ENCODE data around the gene CFAP161. TPM values are rescaled to one million over a fixed set of nuclear protein-coding genes. Genes with fewer than 3 reads are reported as not detected.

The CFAP161 gene
- polyA plus RNA-seq, 1 of the 3 experiments (the other 2 are of a cell fraction) = 0.03 TPM

GRCh38 chr15:81111018-81111417 lies 23.1 kb upstream of the CFAP161 start:
- no peaks in the 10 kb centered on the region for H3F3A ChIP-seq (replicated peaks; ENCODE audit: insufficient read depth)
- ChIA-PET CTCF (interaction anchor here (1.0 to 20.1 kb wide), 4 partner anchors 17 to 156 kb away, joined by 3 to 451 read pairs (median 10); no protein-coding TSS in a partner anchor), POLR2A (interaction anchor here (1.2 kb wide), 1 partner anchor 13 kb away, joined by 3 read pairs; no protein-coding TSS in a partner anchor)
- no peaks in the 10 kb centered on the region; a peak in 1 of 4 replicates for H3K4me1 ChIP-seq (ENCODE audit: control insufficient read depth in 1 of 2, insufficient read depth in 2 of 2, low read depth in 1 of 2, low read length in 1 of 2)
- H3K79me2 ChIP-seq (ENCODE audit: insufficient read depth) = no peaks in the 10 kb centered on the region
- DNase-seq = no peak
- H3K9me3 ChIP-seq = no peaks in the 10 kb centered on the region
- no peaks in the 10 kb centered on the region for H3K36me3 ChIP-seq (replicated peaks in 1 of 2; ENCODE audit: control insufficient read depth in 1 of 2, insufficient read depth in 2 of 2, low read length in 1 of 2)
- H3K9me2 ChIP-seq = no peaks in the 10 kb centered on the region
- peaks cover 5% of the 10 kb centered on the region; the same call in 1 of the 2 replicates for H3K27me3 ChIP-seq (ENCODE audit: insufficient read depth)
- no peak overlapping the region for H3K27ac ChIP-seq (ENCODE audit: low read depth in 2 of 2, low read length in 1 of 2)
- WGBS (ENCODE audit: low lambda C conversion rate) = 46% methylated on average over 4 of the region's 4 CpGs
- H3K9ac ChIP-seq = no peak overlapping the region
- no peak overlapping the region for H3K4me2 ChIP-seq
- no peaks in the 10 kb centered on the region for H4K20me1 ChIP-seq (ENCODE audit: insufficient read depth)
- TF ChIP-seq MAX (IDR thresholded peaks at IDR 0.05; ENCODE audit: low read depth) = no peak
- no peak for TF ChIP-seq REST (IDR thresholded peaks at IDR 0.05; ENCODE audit: low read depth, low read length)
- no peak for TF ChIP-seq ZBTB33 (IDR thresholded peaks at IDR 0.05; ENCODE audit: borderline replicate concordance, low read depth)
- no peak for TF ChIP-seq FOXJ3 (CRISPR knock-in tag; IDR thresholded peaks at IDR 0.05)
- TF ChIP-seq MEF2A (IDR thresholded peaks at IDR 0.05; ENCODE audit: borderline replicate concordance, low read depth) = no peak
- no peak for TF ChIP-seq NFIC (IDR thresholded peaks at IDR 0.05; ENCODE audit: borderline replicate concordance)
- TF ChIP-seq FOSL2 (IDR thresholded peaks at IDR 0.05; ENCODE audit: borderline replicate concordance, low read depth) = no peak
- TF ChIP-seq EP300 (IDR thresholded peaks at IDR 0.05; ENCODE audit: borderline replicate concordance in 1 of 2, low read depth in 1 of 2, low read length in 1 of 2) = no peak
- TF ChIP-seq TAF1 (IDR thresholded peaks at IDR 0.05; ENCODE audit: borderline replicate concordance, low read depth, low read length) = no peak
- TF ChIP-seq RXRA (IDR thresholded peaks at IDR 0.05; ENCODE audit: borderline replicate concordance, low read depth) = no peak
- no peak overlapping the region for H2AFZ ChIP-seq (ENCODE audit: low read depth)
- no peak overlapping the region for H3K4me3 ChIP-seq (ENCODE audit: low read depth in 2 of 2, low read length in 1 of 2)

All from SK-N-SH (cell line).